Endothelial cell of umbilical vein (primary cell): ENCODE measurements around the gene PGAP3. TPM values are rescaled to one million over a fixed set of nuclear protein-coding genes. Genes with fewer than 3 reads are reported as not detected.

Experiments used
- BruUV-seq: library from RNA; stranded (reverse); fragments of 400-500 nt; replicated peaks from 2 replicates; lab custom pipeline; 2021; lab: Mats Ljungman, UMichigan
- CTCF ChIA-PET: fragments of 300-600, 350-600 bp; sonication (Branson Sonifier 250); formaldehyde crosslinking; loops from one replicate; lab custom pipeline; 2021; ENCODE audit warnings: antibody characterized with exemption, inconsistent platforms; lab: Charles Lee
- POLR2A ChIA-PET: fragments of 300-600, 350-600 bp; sonication (Branson Sonifier 250); formaldehyde crosslinking; loops from one replicate; lab custom pipeline; 2021; ENCODE audit warnings: antibody characterized with exemption, inconsistent platforms; lab: Charles Lee
- DNase-seq: peaks from one replicate; pipeline ENCODE4 v3.0.0-alpha.2; 2011; ENCODE audit warnings: low read depth, low spot score
- FAIRE-seq: peaks from 2 replicates; lab custom pipeline; 2011; peaks lifted over from hg19 to GRCh38; lab: Jason Lieb, UNC
- H2AFZ ChIP-seq: 2 replicates; pipeline ENCODE4 v1.6.0; 2012; ENCODE audit warnings: low read depth, low read length, control low read depth, inconsistent platforms
- H3K27ac ChIP-seq: 2 replicates; pipeline ENCODE4 v1.5.1; 2011; ENCODE audit warnings: low read depth, mild to moderate bottlenecking, control low read depth, low read length, moderate library complexity; ENCODE audit not compliant: insufficient read depth
- H3K27me3 ChIP-seq, 2 experiments: 2 replicates each; pipeline versions ENCODE4 v1.6.0 to v1.6.1; 2011; ENCODE audit warnings: low read length in 2 of 2, mixed read lengths in 1 of 2; ENCODE audit not compliant: control insufficient read depth in 2 of 2, insufficient read depth in 2 of 2
- H3K36me3 ChIP-seq, 2 experiments: 2 replicates in 1 of 2; 3 replicates in 1 of 2; pipeline ENCODE4 v1.5.1; 2011; ENCODE audit warnings: low read length in 2 of 2, mild to moderate bottlenecking in 1 of 2, moderate library complexity in 1 of 2; ENCODE audit not compliant: control insufficient read depth in 2 of 2, insufficient read depth in 2 of 2; ENCODE audit errors: extremely low read depth in 1 of 2
- H3K4me1 ChIP-seq: 3 replicates; pipeline ENCODE4 v1.5.1; 2011; ENCODE audit warnings: mild to moderate bottlenecking, low read length; ENCODE audit not compliant: control insufficient read depth, insufficient read depth; ENCODE audit errors: extremely low read depth
- H3K4me2 ChIP-seq: 2 replicates; pipeline ENCODE4 v1.6.1; 2011; ENCODE audit warnings: low read length, control low read depth, mixed read lengths; ENCODE audit not compliant: insufficient read depth
- H3K4me3 ChIP-seq, 3 experiments: fragments of 200-600 bp in 1 of 3; sonication (generic), shearing (Covaris generic) in 1 of 3; replicated peaks in 1 of 3; 2 replicates each; pipeline ENCODE4 v1.5.1; 2011 to 2016; ENCODE audit warnings: control low read depth in 3 of 3, low read length in 3 of 3, mild to moderate bottlenecking in 2 of 3, inconsistent platforms in 1 of 3, low read depth in 1 of 3, moderate library complexity in 1 of 3; ENCODE audit not compliant: insufficient read depth in 1 of 3
- H3K79me2 ChIP-seq: 2 replicates; pipeline ENCODE4 v1.6.0; 2012; ENCODE audit warnings: low read length, inconsistent platforms; ENCODE audit not compliant: control insufficient read depth, insufficient read depth
- H3K9ac ChIP-seq: replicated peaks from 2 replicates; pipeline ENCODE3; 2011; ENCODE audit warnings: low read length, control low read depth; ENCODE audit not compliant: insufficient read depth; ENCODE audit errors: extremely low read depth
- H3K9me1 ChIP-seq: replicated peaks from 3 replicates; pipeline ENCODE4 v1.6.0; 2011; ENCODE audit warnings: mild to moderate bottlenecking, low read length; ENCODE audit not compliant: control insufficient read depth, insufficient read depth; ENCODE audit errors: extremely low read depth
- H3K9me3 ChIP-seq: replicated peaks from 2 replicates; pipeline ENCODE4 v1.5.1; 2012; ENCODE audit warnings: low read length, inconsistent platforms; ENCODE audit not compliant: control insufficient read depth, insufficient read depth
- H4K20me1 ChIP-seq: replicated peaks from 2 replicates; pipeline ENCODE3; 2011; ENCODE audit warnings: mild to moderate bottlenecking, low read length; ENCODE audit not compliant: control insufficient read depth, insufficient read depth; ENCODE audit errors: extremely low read depth
- CTCF ChIP-seq, 2 donors: IDR thresholded peaks; 1 replicate in 1 of 2; 2 replicates in 1 of 2; pipeline ENCODE4 v1.5.1; 2011; ENCODE audit warnings: low read length in 2 of 2, mild to moderate bottlenecking in 2 of 2, moderate library complexity in 2 of 2, control low read depth in 1 of 2, inconsistent platforms in 1 of 2, low read depth in 1 of 2; ENCODE audit not compliant: insufficient read depth in 1 of 2; ENCODE audit errors: extremely low read depth in 1 of 2
- EZH2 ChIP-seq: IDR thresholded peaks from 2 replicates; pipeline ENCODE4 v1.6.1; 2012; ENCODE audit warnings: borderline replicate concordance, low read depth, mild to moderate bottlenecking, moderate library complexity, low read length, inconsistent platforms; ENCODE audit not compliant: severe bottlenecking
- FOS ChIP-seq: IDR thresholded peaks from 2 replicates; pipeline ENCODE4 v1.6.1; 2011; ENCODE audit warnings: mild to moderate bottlenecking, low read length, moderate library complexity, borderline replicate concordance; ENCODE audit not compliant: insufficient read depth
- GATA2 ChIP-seq: IDR thresholded peaks from 2 replicates; pipeline ENCODE4 v1.7.0; 2011; ENCODE audit warnings: low read depth, mild to moderate bottlenecking, moderate library complexity, mixed read lengths, low read length; ENCODE audit not compliant: insufficient read length, insufficient read depth
- JUN ChIP-seq: IDR thresholded peaks from 2 replicates; pipeline ENCODE4 v1.6.1; 2011; ENCODE audit warnings: borderline replicate concordance, low read depth; ENCODE audit not compliant: insufficient read length, insufficient read depth
- MAX ChIP-seq: IDR thresholded peaks from 2 replicates; pipeline ENCODE4 v1.6.1; 2011; ENCODE audit not compliant: insufficient read depth, insufficient read length
- MYC ChIP-seq: IDR thresholded peaks from one replicate; pipeline ENCODE4 v1.6.1; 2011; ENCODE audit warnings: mild to moderate bottlenecking, low read depth, low read length
- POLR2A ChIP-seq: IDR thresholded peaks from 2 replicates; pipeline ENCODE4 v1.6.1; 2012; ENCODE audit warnings: low read depth, mild to moderate bottlenecking, control low read depth, low read length
- POLR2AphosphoS5 ChIP-seq: IDR thresholded peaks from 2 replicates; pipeline ENCODE4 v1.6.1; 2012; ENCODE audit warnings: low read depth, mild to moderate bottlenecking, control low read depth, low read length, moderate library complexity; ENCODE audit not compliant: insufficient read depth
- dilution Hi-C: fragments of 300-500 bp; cut with MboI; formaldehyde crosslinking; loops from one replicate; pipeline ENCODE4 v1.15.0; 2019; ENCODE audit warnings: low sequenced_read_pairs; ENCODE audit not compliant: extremely low pct_ligation_motif_present
- intact Hi-C: fragments of 100-400 bp; cut with micrococcal nuclease; formaldehyde crosslinking; loops from one replicate; pipeline ENCODE4 v1.10.0; 2022
- polyA plus RNA-seq, 4 experiments: library from polyadenylated mRNA; depleted of rRNA in 3 of 4; stranded (reverse) in 3 of 4; unstranded in 1 of 4; fragments of >200 nt; gene quantifications; 2 replicates each; pipeline versions ENCODE4 v1.2.1 to v1.2.3, GENCODE V29; 2011 to 2012; ENCODE audit warnings: missing spikeins in 1 of 4
- total RNA-seq: library from RNA; stranded (reverse); gene quantifications from 2 replicates; pipeline ENCODE4 v1.2.3, GENCODE V29; 2021

Gene PGAP3
- total and polyA plus RNA-seq, 2 donors (not counting 3 experiments of a cell fraction or from before 2014, with no cell fraction given) = 6.4 to 14.9 TPM

- dilution Hi-C loops = no loop called here
These were observed 29.1 kb downstream of the PGAP3 start for GRCh38 chr17:39658760-39659159.

More at GRCh38 chr17:39658760-39659159, 29.1 kb downstream of the PGAP3 start:
- DNase-seq = no peak
- H3K79me2 ChIP-seq = no peaks in the 10 kb centered on the region
- TF ChIP-seq CTCF (IDR thresholded peaks at IDR 0.05; ENCODE audit: extremely low read depth in 1 of 2, insufficient read depth in 1 of 2, low read depth in 1 of 2, low read length in 2 of 2) (no peak), MAX (no peak), EZH2 (no peak), POLR2A (no peak), GATA2 (no peak), FOS (no peak), POLR2AphosphoS5 (no peak), JUN (no peak), MYC (no peak)
- BruUV-seq = no TSS peak
- no peak overlapping the region for H3K4me3 ChIP-seq
- ChIA-PET CTCF (interaction anchor here (1.1 kb wide), 1 partner anchor 35 kb away, joined by 3 read pairs; no protein-coding TSS in a partner anchor), POLR2A (no interaction called here)
- no peak for FAIRE-seq
- H3K4me2 ChIP-seq = no peak overlapping the region
- H3K9ac ChIP-seq = no peak overlapping the region
- intact Hi-C loops = no loop called here
- H3K27me3 ChIP-seq = no peaks in the 10 kb centered on the region
- H3K36me3 ChIP-seq = peaks cover 0 to 2% of the 10 kb centered on the region in 2 experiments
- H3K9me1 ChIP-seq = no peaks in the 10 kb centered on the region
- no peak overlapping the region for H2AFZ ChIP-seq
- H3K9me3 ChIP-seq = no peaks in the 10 kb centered on the region
- no peak overlapping the region for H3K27ac ChIP-seq
- H4K20me1 ChIP-seq = no peaks in the 10 kb centered on the region
- H3K4me1 ChIP-seq = peaks cover 16% of the 10 kb centered on the region
